ENCODE data around the gene GTF2F2.

DNA sequence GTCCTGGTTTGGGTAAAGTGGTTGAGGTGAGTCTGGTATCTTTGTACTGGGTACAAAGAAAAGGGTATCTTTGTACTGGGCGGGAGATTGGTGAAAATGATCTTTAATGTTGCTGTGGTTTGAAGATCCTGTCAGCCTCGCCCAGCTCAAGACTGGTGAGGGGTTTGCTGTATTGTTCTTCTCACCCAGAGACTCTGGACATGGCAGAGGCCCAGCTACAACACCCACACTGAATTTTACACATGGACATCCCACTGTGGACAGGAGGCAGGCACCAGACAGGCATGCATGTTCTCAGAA lies 177.8 kb downstream of the GTF2F2 start:
- TF ChIP-seq POLR2A (IDR thresholded peaks at IDR 0.05; ENCODE audit: borderline replicate concordance, extremely low read depth, insufficient read depth, insufficient read length) (no peak), CEBPB (IDR thresholded peaks at IDR 0.05; ENCODE audit: low read depth) (no peak), RAD21 (IDR thresholded peaks at IDR 0.05; ENCODE audit: low read depth) (no peak), CTCF (IDR thresholded peaks at IDR 0.05 in 2 of 3, conservative IDR thresholded peaks at IDR 0.05 in 1 of 3; ENCODE audit: borderline replicate concordance in 1 of 3, insufficient read depth in 1 of 3, low read depth in 2 of 3, low read length in 2 of 3) (no peak), EGR1 (IDR thresholded peaks at IDR 0.05; ENCODE audit: low read depth) (no peak), CBX3 (IDR thresholded peaks at IDR 0.05; ENCODE audit: low read depth) (no peak), EZH2 (IDR thresholded peaks at IDR 0.05) (no peak), SIN3A (IDR thresholded peaks at IDR 0.05; ENCODE audit: low read depth) (no peak)

Measured in HCT116 (cell line).